C4-2B (cell line): Measurements from ENCODE around the gene CHST14.

Source experiments
- ZFX ChIP-seq: fragments of 450-650 bp; IDR thresholded peaks from 2 replicates; pipeline ENCODE4 v1.6.1; 2017
- TF ChIP-seq, protein P1 (sequence below): fragments of 450-650 bp; conservative IDR thresholded peaks from 2 replicates; pipeline ENCODE4 v1.5.1; 2017; ENCODE audit warnings: mild to moderate bottlenecking

DNA sequence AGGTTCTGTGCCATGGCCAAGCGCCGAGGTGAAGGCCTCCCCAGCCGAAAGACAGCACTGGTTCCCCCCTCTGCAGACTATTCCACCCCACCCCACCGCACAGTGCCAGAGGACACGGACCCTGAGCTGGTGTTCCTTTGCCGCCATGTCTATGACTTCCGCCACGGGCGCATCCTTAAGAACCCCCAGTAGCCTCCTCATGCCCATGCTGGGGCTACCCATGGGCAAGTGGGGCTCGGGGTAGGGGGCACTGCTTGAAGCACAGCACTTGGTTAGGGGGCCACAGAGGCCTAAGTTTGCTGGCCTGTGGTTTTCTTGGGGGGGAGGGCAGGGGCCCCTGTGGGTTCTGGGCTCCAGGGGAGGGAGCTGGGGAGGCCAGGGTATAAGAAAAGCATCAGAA, 4.8 kb upstream of the CHST14 start:
- TF ChIP-seq ZFX = no peak
- TF ChIP-seq, protein P1, sequence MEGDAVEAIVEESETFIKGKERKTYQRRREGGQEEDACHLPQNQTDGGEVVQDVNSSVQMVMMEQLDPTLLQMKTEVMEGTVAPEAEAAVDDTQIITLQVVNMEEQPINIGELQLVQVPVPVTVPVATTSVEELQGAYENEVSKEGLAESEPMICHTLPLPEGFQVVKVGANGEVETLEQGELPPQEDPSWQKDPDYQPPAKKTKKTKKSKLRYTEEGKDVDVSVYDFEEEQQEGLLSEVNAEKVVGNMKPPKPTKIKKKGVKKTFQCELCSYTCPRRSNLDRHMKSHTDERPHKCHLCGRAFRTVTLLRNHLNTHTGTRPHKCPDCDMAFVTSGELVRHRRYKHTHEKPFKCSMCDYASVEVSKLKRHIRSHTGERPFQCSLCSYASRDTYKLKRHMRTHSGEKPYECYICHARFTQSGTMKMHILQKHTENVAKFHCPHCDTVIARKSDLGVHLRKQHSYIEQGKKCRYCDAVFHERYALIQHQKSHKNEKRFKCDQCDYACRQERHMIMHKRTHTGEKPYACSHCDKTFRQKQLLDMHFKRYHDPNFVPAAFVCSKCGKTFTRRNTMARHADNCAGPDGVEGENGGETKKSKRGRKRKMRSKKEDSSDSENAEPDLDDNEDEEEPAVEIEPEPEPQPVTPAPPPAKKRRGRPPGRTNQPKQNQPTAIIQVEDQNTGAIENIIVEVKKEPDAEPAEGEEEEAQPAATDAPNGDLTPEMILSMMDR = no peak
